ENCODE measurements around the gene TSFM. TPM values are rescaled to one million over a fixed set of nuclear protein-coding genes. Genes with fewer than 3 reads are reported as not detected.
A peak's percentile ranks its signal among the peaks of the same experiment; 100 is the strongest.

TSFM gene
- total and polyA plus RNA-seq, 9 of the 15 experiments (the other 6 are each of a cell fraction or from before 2014, with no cell fraction given) = 44.6 to 198 (median 60.2) TPM

GRCh38 chr12:57841445-57841844 lies 58.9 kb downstream of the TSFM start:
- Histone ChIP-seq H3K36me3 (ENCODE audit: control insufficient read depth, insufficient read depth, low read length) (peaks cover 18% of the 10 kb centered on the region; the same call in 2 of the 3 replicates), H3K27ac (ENCODE audit: extremely low read depth, low read depth, low read length) (no peak overlapping the region), H3K4me2 (ENCODE audit: insufficient read depth, low read length) (no peak overlapping the region), H3K9me1 (ENCODE audit: control insufficient read depth, insufficient read depth, low read length) (peaks cover 17% of the 10 kb centered on the region), H3K4me3 (no peak overlapping the region), H3K27me3 (ENCODE audit: control insufficient read depth in 2 of 2, insufficient read depth in 2 of 2, low read length in 2 of 2) (no peaks in the 10 kb centered on the region), H3K79me2 (ENCODE audit: control insufficient read depth, insufficient read depth, low read length) (peaks cover 97% of the 10 kb centered on the region), H2AFZ (ENCODE audit: low read depth, low read length) (no peak overlapping the region), H3K9me3 (replicated peaks; ENCODE audit: control insufficient read depth, insufficient read depth, low read depth, low read length) (no peaks in the 10 kb centered on the region), H3K9ac (ENCODE audit: insufficient read depth in 1 of 2, low read depth in 2 of 2, low read length in 2 of 2) (no peak overlapping the region), H3K4me1 (replicated peaks in 1 of 2; ENCODE audit: control insufficient read depth in 2 of 2, insufficient read depth in 2 of 2, low read length in 2 of 2) (peaks cover 67 to 68% of the 10 kb centered on the region in 2 experiments), H4K20me1 (replicated peaks; ENCODE audit: control insufficient read depth, insufficient read depth, low read length) (peaks cover 80% of the 10 kb centered on the region)
- no peak for DNase-seq (ENCODE audit: extremely low read depth in 1 of 4, low spot score in 3 of 4)
- no TSS peak for BruUV-seq (replicated peaks)
- no peak for ATAC-seq
- intact Hi-C loops (cut with micrococcal nuclease) = no loop called here
- POLR2A ChIA-PET = interaction anchor here (0.6 to 3.7 kb wide), 2 partner anchors 8 to 379 kb away, joined by 3 to 30 read pairs; no protein-coding TSS in a partner anchor
- in situ Hi-C loops (cut with MboI) = no loop called here
- TF ChIP-seq POLR2A (conservative IDR thresholded peaks at IDR 0.05) = no peak
- TF ChIP-seq, protein P1, sequence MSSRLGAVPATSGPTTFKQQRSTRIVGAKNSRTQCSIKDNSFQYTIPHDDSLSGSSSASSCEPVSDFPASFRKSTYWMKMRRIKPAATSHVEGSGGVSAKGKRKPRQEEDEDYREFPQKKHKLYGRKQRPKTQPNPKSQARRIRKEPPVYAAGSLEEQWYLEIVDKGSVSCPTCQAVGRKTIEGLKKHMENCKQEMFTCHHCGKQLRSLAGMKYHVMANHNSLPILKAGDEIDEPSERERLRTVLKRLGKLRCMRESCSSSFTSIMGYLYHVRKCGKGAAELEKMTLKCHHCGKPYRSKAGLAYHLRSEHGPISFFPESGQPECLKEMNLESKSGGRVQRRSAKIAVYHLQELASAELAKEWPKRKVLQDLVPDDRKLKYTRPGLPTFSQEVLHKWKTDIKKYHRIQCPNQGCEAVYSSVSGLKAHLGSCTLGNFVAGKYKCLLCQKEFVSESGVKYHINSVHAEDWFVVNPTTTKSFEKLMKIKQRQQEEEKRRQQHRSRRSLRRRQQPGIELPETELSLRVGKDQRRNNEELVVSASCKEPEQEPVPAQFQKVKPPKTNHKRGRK (tag; IDR thresholded peaks at IDR 0.05) = no peak
- no peak for TF ChIP-seq TAL1 (IDR thresholded peaks at IDR 0.05)
- TF ChIP-seq OTX1 (CRISPR knock-in tag; IDR thresholded peaks at IDR 0.05) = no peak
- TF ChIP-seq, protein P2, sequence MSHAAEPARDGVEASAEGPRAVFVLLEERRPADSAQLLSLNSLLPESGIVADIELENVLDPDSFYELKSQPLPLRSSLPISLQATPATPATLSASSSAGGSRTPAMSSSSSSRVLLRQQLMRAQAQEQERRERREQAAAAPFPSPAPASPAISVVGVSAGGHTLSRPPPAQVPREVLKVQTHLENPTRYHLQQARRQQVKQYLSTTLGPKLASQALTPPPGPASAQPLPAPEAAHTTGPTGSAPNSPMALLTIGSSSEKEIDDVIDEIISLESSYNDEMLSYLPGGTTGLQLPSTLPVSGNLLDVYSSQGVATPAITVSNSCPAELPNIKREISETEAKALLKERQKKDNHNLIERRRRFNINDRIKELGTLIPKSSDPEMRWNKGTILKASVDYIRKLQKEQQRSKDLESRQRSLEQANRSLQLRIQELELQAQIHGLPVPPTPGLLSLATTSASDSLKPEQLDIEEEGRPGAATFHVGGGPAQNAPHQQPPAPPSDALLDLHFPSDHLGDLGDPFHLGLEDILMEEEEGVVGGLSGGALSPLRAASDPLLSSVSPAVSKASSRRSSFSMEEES (CRISPR knock-in tag; IDR thresholded peaks at IDR 0.05) = peak; percentile 86
- TF ChIP-seq, protein P3, sequence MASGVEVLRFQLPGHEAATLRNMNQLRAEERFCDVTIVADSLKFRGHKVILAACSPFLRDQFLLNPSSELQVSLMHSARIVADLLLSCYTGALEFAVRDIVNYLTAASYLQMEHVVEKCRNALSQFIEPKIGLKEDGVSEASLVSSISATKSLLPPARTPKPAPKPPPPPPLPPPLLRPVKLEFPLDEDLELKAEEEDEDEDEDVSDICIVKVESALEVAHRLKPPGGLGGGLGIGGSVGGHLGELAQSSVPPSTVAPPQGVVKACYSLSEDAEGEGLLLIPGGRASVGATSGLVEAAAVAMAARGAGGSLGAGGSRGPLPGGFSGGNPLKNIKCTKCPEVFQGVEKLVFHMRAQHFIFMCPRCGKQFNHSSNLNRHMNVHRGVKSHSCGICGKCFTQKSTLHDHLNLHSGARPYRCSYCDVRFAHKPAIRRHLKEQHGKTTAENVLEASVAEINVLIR (CRISPR knock-in tag; IDR thresholded peaks at IDR 0.05) = no peak
- TF ChIP-seq KDM1A (IDR thresholded peaks at IDR 0.05) = no peak
- TF ChIP-seq ATF1 (CRISPR knock-in tag; IDR thresholded peaks at IDR 0.05) = no peak
- no peak for TF ChIP-seq ATF1 (tag; IDR thresholded peaks at IDR 0.05)
- TF ChIP-seq RBM34 (IDR thresholded peaks at IDR 0.05; ENCODE audit: borderline replicate concordance, insufficient read depth, low read length) = no peak
- no peak for TF ChIP-seq TAF1 (IDR thresholded peaks at IDR 0.05; ENCODE audit: control insufficient read depth, extremely low read depth, insufficient read depth, low read length, severe bottlenecking)
- TF ChIP-seq, protein P4, sequence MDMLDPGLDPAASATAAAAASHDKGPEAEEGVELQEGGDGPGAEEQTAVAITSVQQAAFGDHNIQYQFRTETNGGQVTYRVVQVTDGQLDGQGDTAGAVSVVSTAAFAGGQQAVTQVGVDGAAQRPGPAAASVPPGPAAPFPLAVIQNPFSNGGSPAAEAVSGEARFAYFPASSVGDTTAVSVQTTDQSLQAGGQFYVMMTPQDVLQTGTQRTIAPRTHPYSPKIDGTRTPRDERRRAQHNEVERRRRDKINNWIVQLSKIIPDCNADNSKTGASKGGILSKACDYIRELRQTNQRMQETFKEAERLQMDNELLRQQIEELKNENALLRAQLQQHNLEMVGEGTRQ (CRISPR knock-in tag; IDR thresholded peaks at IDR 0.05) = peak; percentile 12; the same call in 1 of the 2 replicates
- no peak for TF ChIP-seq NBN (IDR thresholded peaks at IDR 0.05; ENCODE audit: low read depth)
- TF ChIP-seq ZC3H8 (IDR thresholded peaks at IDR 0.05) = no peak
- TF ChIP-seq RAD51 (IDR thresholded peaks at IDR 0.05; ENCODE audit: borderline replicate concordance, low read depth) = peak; percentile 33; the same call in 1 of the 2 replicates
- CTCF ChIA-PET (ENCODE audit: low intra/inter-chr PET ratio) = no interaction called here
- no peak for FAIRE-seq
- 43% methylated on average over 4 of the region's 4 CpGs for WGBS (ENCODE audit: insufficient coverage, low coverage, missing lambda C conversion rate)

Data from K562 (cell line).